Fibroblast of lung (primary cell): Measurements from ENCODE around the gene MS4A13. TPM values are rescaled to one million over a fixed set of nuclear protein-coding genes. Genes with fewer than 3 reads are reported as not detected.

Experiments used
- DNase-seq, 2 donors: peaks; one replicate each; pipeline versions ENCODE4 v3.0.0 to v3.0.0-alpha.2; 2010; ENCODE audit warnings: low read depth in 2 of 2
- H2AFZ ChIP-seq: 2 replicates; pipeline ENCODE4 v1.5.1; 2012; ENCODE audit warnings: low read length, control low read depth, inconsistent platforms
- H3K27ac ChIP-seq: 2 replicates; pipeline ENCODE4 v1.5.1; 2011; ENCODE audit warnings: low read length, control low read depth; ENCODE audit not compliant: insufficient read depth
- H3K27me3 ChIP-seq: 2 replicates; pipeline ENCODE4 v1.5.1; 2011; ENCODE audit warnings: mild to moderate bottlenecking, low read length; ENCODE audit not compliant: control insufficient read depth, insufficient read depth
- H3K36me3 ChIP-seq: 2 replicates; pipeline ENCODE4 v1.5.1; 2011; ENCODE audit warnings: low read length; ENCODE audit not compliant: control insufficient read depth, insufficient read depth
- H3K4me1 ChIP-seq: 2 replicates; pipeline ENCODE4 v1.5.1; 2011; ENCODE audit warnings: low read length; ENCODE audit not compliant: control insufficient read depth, insufficient read depth; ENCODE audit errors: extremely low read depth
- H3K4me2 ChIP-seq: 2 replicates; pipeline ENCODE4 v1.5.1; 2011; ENCODE audit warnings: low read length, control low read depth; ENCODE audit not compliant: insufficient read depth; ENCODE audit errors: extremely low read depth
- H3K4me3 ChIP-seq, 4 experiments: fragments of 200-600 bp in 1 of 4; sonication (generic) in 1 of 4; replicated peaks in 1 of 4; 2 replicates each; pipeline ENCODE4 v1.5.1; 2011 to 2016; ENCODE audit warnings: low read length in 4 of 4, low read depth in 3 of 4, mild to moderate bottlenecking in 3 of 4, control low read depth in 2 of 4, inconsistent platforms in 1 of 4, mixed read lengths in 1 of 4; ENCODE audit not compliant: insufficient read depth in 1 of 4; ENCODE audit errors: control extremely low read depth in 1 of 4
- H3K79me2 ChIP-seq: 2 replicates; pipeline ENCODE4 v1.5.1; 2012; ENCODE audit warnings: mild to moderate bottlenecking, low read length, inconsistent platforms; ENCODE audit not compliant: control insufficient read depth, insufficient read depth
- H3K9ac ChIP-seq: 2 replicates; pipeline ENCODE4 v1.5.1; 2011; ENCODE audit warnings: mild to moderate bottlenecking, low read length, control low read depth; ENCODE audit not compliant: insufficient read depth
- H3K9me3 ChIP-seq: 2 replicates; pipeline ENCODE4 v1.5.1; 2012; ENCODE audit warnings: low read depth, low read length; ENCODE audit not compliant: control insufficient read depth, insufficient read depth
- H4K20me1 ChIP-seq: 2 replicates; pipeline ENCODE4 v1.5.1; 2011; ENCODE audit warnings: low read length; ENCODE audit not compliant: control insufficient read depth, insufficient read depth; ENCODE audit errors: extremely low read depth
- EZH2 ChIP-seq: IDR thresholded peaks from 2 replicates; pipeline ENCODE4 v1.5.1; 2012; ENCODE audit warnings: low read length, control low read depth, mild to moderate bottlenecking; ENCODE audit errors: missing control alignments
- polyA plus RNA-seq, 2 donors: library from polyadenylated mRNA; depleted of rRNA in 1 of 2; stranded (reverse) in 1 of 2; unstranded in 1 of 2; fragments of >200 nt; gene quantifications; 2 replicates each; pipeline ENCODE4 v1.2.1, GENCODE V29; 2011 to 2012; ENCODE audit warnings: missing spikeins in 1 of 2
- total RNA-seq: library from RNA; depleted of rRNA; stranded (reverse); fragments of >200 nt; gene quantifications from 2 replicates; pipeline ENCODE4 v1.2.1, GENCODE V29; 2014
- TF ChIP-seq, protein P1 (sequence below), 2 donors: IDR thresholded peaks in 1 of 2; conservative IDR thresholded peaks in 1 of 2; 1 replicate in 1 of 2; 2 replicates in 1 of 2; pipeline ENCODE4 v1.5.1; 2011 to 2012; ENCODE audit warnings: low read length in 2 of 2, control low read depth in 1 of 2, inconsistent platforms in 1 of 2, low read depth in 1 of 2, mild to moderate bottlenecking in 1 of 2

MS4A13 gene
- total and polyA plus RNA-seq, 2 donors (not counting 1 experiment from before 2014, with no cell fraction given), result not detected

DNA sequence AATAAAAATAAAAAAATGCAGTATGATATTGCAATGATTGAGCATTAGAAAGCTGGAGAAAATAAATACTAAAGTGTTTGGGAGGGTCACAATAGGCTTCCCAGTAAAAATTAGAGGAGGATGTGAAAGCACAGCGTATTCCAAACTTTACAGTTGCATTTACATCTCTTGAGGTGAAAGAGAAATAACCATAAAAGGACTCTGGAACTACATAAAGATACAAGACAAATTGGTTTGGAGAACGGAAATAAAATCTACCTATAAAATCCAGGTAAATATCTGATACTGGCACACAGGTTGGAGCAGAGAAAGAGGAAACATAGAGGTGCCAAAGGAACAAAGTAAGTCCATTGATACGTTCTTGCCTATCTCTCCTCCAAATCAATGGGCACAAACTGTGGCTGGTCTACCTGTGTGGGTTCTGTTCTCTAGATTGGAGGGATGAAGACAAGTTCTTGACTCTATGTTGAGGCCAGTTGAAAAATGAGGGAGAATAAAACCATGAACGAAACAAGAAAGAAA is 22.6 kb upstream of the MS4A13 start, which contains the start of gene MS4A12:
TSS of gene MS4A12 (plus strand) at position 291 of the 522 bp plus-strand sequence. CDS start 4,541 bp downstream, outside the sequence.
- Histone ChIP-seq H3K79me2 (no peaks in the 10 kb centered on the region), H3K9ac (no peak within 1 kb of the TSS), H3K9me3 (no peaks in the 10 kb centered on the region), H3K36me3 (no peaks in the 10 kb centered on the region), H2AFZ (no peak within 1 kb of the TSS), H3K27me3 (no peaks in the 10 kb centered on the region), H3K4me2 (no peak within 1 kb of the TSS), H3K4me3 (no peak within 1 kb of the TSS), H3K4me1 (no peaks in the 10 kb centered on the region), H3K27ac (no peak within 1 kb of the TSS), H4K20me1 (no peaks in the 10 kb centered on the region)
- DNase-seq, result no peak
- TF ChIP-seq, protein P1, sequence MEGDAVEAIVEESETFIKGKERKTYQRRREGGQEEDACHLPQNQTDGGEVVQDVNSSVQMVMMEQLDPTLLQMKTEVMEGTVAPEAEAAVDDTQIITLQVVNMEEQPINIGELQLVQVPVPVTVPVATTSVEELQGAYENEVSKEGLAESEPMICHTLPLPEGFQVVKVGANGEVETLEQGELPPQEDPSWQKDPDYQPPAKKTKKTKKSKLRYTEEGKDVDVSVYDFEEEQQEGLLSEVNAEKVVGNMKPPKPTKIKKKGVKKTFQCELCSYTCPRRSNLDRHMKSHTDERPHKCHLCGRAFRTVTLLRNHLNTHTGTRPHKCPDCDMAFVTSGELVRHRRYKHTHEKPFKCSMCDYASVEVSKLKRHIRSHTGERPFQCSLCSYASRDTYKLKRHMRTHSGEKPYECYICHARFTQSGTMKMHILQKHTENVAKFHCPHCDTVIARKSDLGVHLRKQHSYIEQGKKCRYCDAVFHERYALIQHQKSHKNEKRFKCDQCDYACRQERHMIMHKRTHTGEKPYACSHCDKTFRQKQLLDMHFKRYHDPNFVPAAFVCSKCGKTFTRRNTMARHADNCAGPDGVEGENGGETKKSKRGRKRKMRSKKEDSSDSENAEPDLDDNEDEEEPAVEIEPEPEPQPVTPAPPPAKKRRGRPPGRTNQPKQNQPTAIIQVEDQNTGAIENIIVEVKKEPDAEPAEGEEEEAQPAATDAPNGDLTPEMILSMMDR (conservative IDR thresholded peaks at IDR 0.05 in 1 of 2, IDR thresholded peaks at IDR 0.05 in 1 of 2; ENCODE audit: low read depth in 1 of 2, low read length in 2 of 2), result no peak
- TF ChIP-seq EZH2, result no peak

DNA sequence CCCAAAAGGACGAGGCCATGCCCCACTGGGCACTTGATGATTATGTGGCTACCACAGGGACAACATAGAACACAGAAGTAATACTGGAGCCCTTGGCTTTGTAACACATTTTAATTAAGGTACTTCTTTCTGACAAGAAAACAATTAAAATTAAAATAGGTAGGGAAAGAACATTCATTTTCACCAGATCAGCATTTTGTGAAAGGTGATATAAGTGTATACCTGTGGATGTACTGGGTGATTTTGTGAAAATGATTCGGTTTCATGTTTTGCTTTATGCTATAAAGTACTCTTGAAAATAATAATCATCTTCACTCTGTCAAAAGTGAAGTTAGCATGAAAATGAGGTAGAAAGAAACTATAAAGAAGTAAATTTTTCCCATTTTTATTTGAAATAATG is 21.7 kb upstream of the MS4A13 start:
- Histone ChIP-seq H3K9ac (no peak overlapping the region), H3K4me2 (no peak overlapping the region), H3K4me3 (no peak overlapping the region), H3K9me3 (no peaks in the 10 kb centered on the region), H3K27ac (no peak overlapping the region), H3K27me3 (no peaks in the 10 kb centered on the region), H4K20me1 (no peaks in the 10 kb centered on the region), H3K79me2 (no peaks in the 10 kb centered on the region), H3K36me3 (no peaks in the 10 kb centered on the region), H2AFZ (no peak overlapping the region), H3K4me1 (no peaks in the 10 kb centered on the region)
- TF ChIP-seq EZH2, result no peak
- TF ChIP-seq, protein P1 (conservative IDR thresholded peaks at IDR 0.05 in 1 of 2, IDR thresholded peaks at IDR 0.05 in 1 of 2; ENCODE audit: low read depth in 1 of 2, low read length in 2 of 2), result no peak
- no peak for DNase-seq

DNA sequence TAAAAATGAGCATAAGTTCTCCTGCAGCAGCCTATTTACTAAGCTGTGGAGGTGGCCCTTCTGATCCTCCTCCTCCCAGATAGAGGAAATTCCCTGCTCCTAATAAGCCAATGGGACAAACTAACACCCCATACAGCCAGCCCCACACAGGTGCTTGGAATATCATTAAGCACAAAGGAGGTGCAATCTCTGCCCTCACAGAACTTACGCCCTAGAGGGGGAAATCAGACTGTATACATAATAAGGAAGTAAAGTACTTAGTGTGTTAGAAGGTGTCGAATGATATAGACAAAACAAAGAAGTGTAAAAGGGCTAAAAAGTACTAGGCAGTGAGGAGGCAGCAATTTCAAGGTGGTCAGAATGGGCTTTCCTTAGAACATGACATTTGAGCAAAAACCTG is 16.8 kb upstream of the MS4A13 start:
- no peaks in the 10 kb centered on the region for H4K20me1 ChIP-seq
- no peak for DNase-seq
- no peak overlapping the region for H3K4me2 ChIP-seq
- H3K9ac ChIP-seq, result no peak overlapping the region
- no peak overlapping the region for H3K27ac ChIP-seq
- no peak overlapping the region for H3K4me3 ChIP-seq
- H3K36me3 ChIP-seq, result no peaks in the 10 kb centered on the region
- H3K9me3 ChIP-seq, result no peaks in the 10 kb centered on the region
- no peaks in the 10 kb centered on the region for H3K27me3 ChIP-seq
- TF ChIP-seq, protein P1 (conservative IDR thresholded peaks at IDR 0.05 in 1 of 2, IDR thresholded peaks at IDR 0.05 in 1 of 2; ENCODE audit: low read depth in 1 of 2, low read length in 2 of 2), result no peak
- TF ChIP-seq EZH2, result no peak
- H2AFZ ChIP-seq, result no peak overlapping the region
- H3K4me1 ChIP-seq, result no peaks in the 10 kb centered on the region
- no peaks in the 10 kb centered on the region for H3K79me2 ChIP-seq
